SK-N-SH (cell line): Measurements from ENCODE around the gene TRPM3. TPM values are rescaled to one million over a fixed set of nuclear protein-coding genes. Genes with fewer than 3 reads are reported as not detected.

Experiments used
- CTCF ChIA-PET: fragments of 300-600, 350-600 bp; formaldehyde crosslinking; extraction: SDS; loops from one replicate; lab custom pipeline; 2021; lab: Yijun Ruan, JAX
- POLR2A ChIA-PET: fragments of 350-600 bp; sonication (Branson Sonifier 250); formaldehyde crosslinking; extraction: SDS; loops from one replicate; lab custom pipeline; 2020; ENCODE audit warnings: antibody characterized with exemption, inconsistent platforms; lab: Yijun Ruan, JAX
- DNase-seq: peaks from one replicate; pipeline ENCODE4 v3.0.0; 2012
- H2AFZ ChIP-seq: fragments of 200-600 bp; sonication (generic); 2 replicates; pipeline ENCODE4 v1.8.1; 2016; ENCODE audit warnings: antibody characterized with exemption, mild to moderate bottlenecking, low read depth
- H3F3A ChIP-seq: fragments of 200-600 bp; sonication (generic); replicated peaks from 2 replicates; pipeline ENCODE3; 2016; ENCODE audit warnings: antibody characterized with exemption, mild to moderate bottlenecking; ENCODE audit not compliant: insufficient read depth
- H3K27ac ChIP-seq, 2 experiments: fragments of 200-500 bp in 1 of 2; fragments of 200-600 bp in 1 of 2; sonication (Bioruptor generic) in 1 of 2; sonication (generic), shearing (Covaris generic) in 1 of 2; 2 replicates each; pipeline versions ENCODE4 v1.5.1 to v1.6.1; 2014 to 2016; ENCODE audit warnings: low read depth in 2 of 2, inconsistent platforms in 1 of 2, low read length in 1 of 2, mild to moderate bottlenecking in 1 of 2, mixed read lengths in 1 of 2
- H3K27me3 ChIP-seq: fragments of 200-600 bp; sonication (generic), shearing (Covaris generic); 2 replicates; pipeline ENCODE4 v1.6.1; 2016; ENCODE audit warnings: mixed run types; ENCODE audit not compliant: insufficient read depth
- H3K36me3 ChIP-seq, 2 experiments: fragments of 200-500 bp in 1 of 2; fragments of 200-600 bp in 1 of 2; sonication (Bioruptor generic) in 1 of 2; sonication (generic) in 1 of 2; replicated peaks in 1 of 2; 2 replicates each; pipeline versions ENCODE3 to v1.5.1; 2014 to 2016; ENCODE audit warnings: low read length in 1 of 2, mild to moderate bottlenecking in 1 of 2; ENCODE audit not compliant: insufficient read depth in 2 of 2, control insufficient read depth in 1 of 2
- H3K4me1 ChIP-seq, 2 experiments: fragments of 200-500 bp in 1 of 2; fragments of 200-600 bp in 1 of 2; sonication (Bioruptor generic) in 1 of 2; sonication (generic), shearing (Covaris generic) in 1 of 2; 2 replicates each; pipeline versions ENCODE4 v1.5.1 to v1.6.1; 2014 to 2016; ENCODE audit warnings: low read depth in 1 of 2, low read length in 1 of 2, mixed run types in 1 of 2; ENCODE audit not compliant: insufficient read depth in 2 of 2, control insufficient read depth in 1 of 2
- H3K4me2 ChIP-seq: fragments of 200-600 bp; sonication (generic), shearing (Covaris generic); 2 replicates; pipeline ENCODE4 v1.6.1; 2017; ENCODE audit warnings: mixed run types
- H3K4me3 ChIP-seq, 2 experiments: fragments of 200-500 bp in 1 of 2; fragments of 200-600 bp in 1 of 2; sonication (Bioruptor generic) in 1 of 2; sonication (generic), shearing (Covaris generic) in 1 of 2; 2 replicates each; pipeline versions ENCODE4 v1.5.1 to v1.8.1; 2014 to 2016; ENCODE audit warnings: low read depth in 2 of 2, inconsistent platforms in 1 of 2, low read length in 1 of 2, mild to moderate bottlenecking in 1 of 2, mixed read lengths in 1 of 2, moderate library complexity in 1 of 2
- H3K79me2 ChIP-seq: fragments of 200-600 bp; sonication (generic); 2 replicates; pipeline ENCODE4 v1.8.1; 2017; ENCODE audit warnings: mild to moderate bottlenecking; ENCODE audit not compliant: insufficient read depth
- H3K9ac ChIP-seq: fragments of 200-600 bp; sonication (generic); 2 replicates; pipeline ENCODE4 v1.6.1; 2017; ENCODE audit warnings: mixed run types
- H3K9me2 ChIP-seq: fragments of 200-600 bp; sonication (generic); 2 replicates; pipeline ENCODE4 v1.6.1; 2017; ENCODE audit warnings: mixed run types
- H3K9me3 ChIP-seq: fragments of 200-600 bp; sonication (generic); 2 replicates; pipeline ENCODE4 v1.6.1; 2017; ENCODE audit warnings: mixed run types, mild to moderate bottlenecking, moderate library complexity
- H4K20me1 ChIP-seq: fragments of 200-600 bp; sonication (generic); 2 replicates; pipeline ENCODE4 v1.6.1; 2017; ENCODE audit warnings: mild to moderate bottlenecking, mixed run types; ENCODE audit not compliant: insufficient read depth
- ELF1 ChIP-seq: IDR thresholded peaks from 2 replicates; pipeline ENCODE4 v1.4.0; 2012
- EZH2phosphoT487 ChIP-seq: fragments of 200-600 bp; sonication (generic); IDR thresholded peaks from 2 replicates; pipeline ENCODE4 v1.6.1; 2017; ENCODE audit warnings: low read depth, mixed run types, mild to moderate bottlenecking, antibody characterized with exemption, moderate library complexity, borderline replicate concordance
- FOSL2 ChIP-seq: IDR thresholded peaks from 2 replicates; pipeline ENCODE4 v1.4.0; 2012; ENCODE audit warnings: low read depth, mild to moderate bottlenecking, moderate library complexity, borderline replicate concordance
- IRF3 ChIP-seq: fragments of 150-350 bp; IDR thresholded peaks from 2 replicates; pipeline ENCODE4 v1.6.1; 2016; ENCODE audit warnings: mild to moderate bottlenecking, low read depth, low read length
- MEF2A ChIP-seq: IDR thresholded peaks from 2 replicates; pipeline ENCODE4 v1.4.0; 2012; ENCODE audit warnings: low read depth, borderline replicate concordance
- MXI1 ChIP-seq: IDR thresholded peaks from 2 replicates; pipeline ENCODE4 v1.6.1; 2012; ENCODE audit warnings: mild to moderate bottlenecking, low read depth, low read length, improper control_type of control experiment
- REST ChIP-seq: IDR thresholded peaks from 2 replicates; pipeline ENCODE4 v1.6.1; 2012; ENCODE audit warnings: mild to moderate bottlenecking, low read depth, low read length, moderate library complexity
- RFX5 ChIP-seq: IDR thresholded peaks from 2 replicates; pipeline ENCODE4 v1.6.1; 2012; ENCODE audit warnings: mild to moderate bottlenecking, improper control_type of control experiment, low read length
- RXRA ChIP-seq: IDR thresholded peaks from 2 replicates; pipeline ENCODE4 v1.4.0; 2012; ENCODE audit warnings: low read depth, mild to moderate bottlenecking, borderline replicate concordance
- SMC3 ChIP-seq: IDR thresholded peaks from 2 replicates; pipeline ENCODE4 v1.6.1; 2012; ENCODE audit warnings: low read depth, low read length, improper control_type of control experiment
- TAF1 ChIP-seq: IDR thresholded peaks from 2 replicates; pipeline ENCODE4 v1.6.1; 2012; ENCODE audit warnings: low read depth, mild to moderate bottlenecking, low read length, moderate library complexity, borderline replicate concordance
- TEAD4 ChIP-seq: IDR thresholded peaks from 2 replicates; pipeline ENCODE4 v1.4.0; 2012; ENCODE audit warnings: mild to moderate bottlenecking, borderline replicate concordance; ENCODE audit not compliant: insufficient read depth
- USF2 ChIP-seq: fragments of 150-350 bp; IDR thresholded peaks from 2 replicates; pipeline ENCODE4 v1.6.1; 2017; ENCODE audit warnings: antibody characterized with exemption, low read length, low read depth, borderline replicate concordance
- ZBTB33 ChIP-seq: IDR thresholded peaks from 2 replicates; pipeline ENCODE4 v1.4.0; 2012; ENCODE audit warnings: low read depth, borderline replicate concordance
- WGBS: methylation state at CpG from one replicate; pipeline ENCODE4 v1.1.6; 2017; ENCODE audit warnings: low lambda C conversion rate; 5-methylcytosine and 5-hydroxymethylcytosine counted together
- polyA plus RNA-seq, 3 experiments: library from polyadenylated mRNA; depleted of rRNA; stranded (reverse); fragments of >200 nt; gene quantifications; 2 replicates each; pipeline ENCODE4 v1.2.3, GENCODE V29; 2012

Gene TRPM3
- polyA plus RNA-seq, 1 of the 3 experiments (the other 2 are of a cell fraction): not detected

GRCh38 chr9:70656281-70656680, 465.1 kb downstream of the TRPM3 start:
- Histone ChIP-seq H3K9me3 (no peaks in the 10 kb centered on the region; the same call in 1 of the 2 replicates), H3K9me2 (no peaks in the 10 kb centered on the region), H3F3A (no peaks in the 10 kb centered on the region), H3K36me3 (no peaks in the 10 kb centered on the region), H3K27ac (no peak overlapping the region), H2AFZ (no peak overlapping the region), H3K9ac (no peak overlapping the region), H3K4me3 (no peak overlapping the region), H3K27me3 (no peaks in the 10 kb centered on the region; the same call in 1 of the 2 replicates), H4K20me1 (no peaks in the 10 kb centered on the region), H3K79me2 (no peaks in the 10 kb centered on the region), H3K4me2 (no peak overlapping the region), H3K4me1 (no peaks in the 10 kb centered on the region)
- DNase-seq: no peak
- WGBS: 12% methylated on average over 1 of the region's 1 CpG
- TF ChIP-seq FOSL2 (no peak), SMC3 (no peak), USF2 (no peak), TEAD4 (no peak), REST (no peak), MXI1 (no peak), TAF1 (no peak), RXRA (no peak), IRF3 (no peak), ZBTB33 (no peak), MEF2A (no peak), RFX5 (no peak), ELF1 (no peak), EZH2phosphoT487 (no peak)
- ChIA-PET CTCF (interaction anchor here (1.5 to 2.3 kb wide), 2 partner anchors 9 to 16 kb away, joined by 6 to 10 read pairs; no protein-coding TSS in a partner anchor), POLR2A (no interaction called here)
